ENCODE results near the gene CD47.

Gene CD47

GRCh38 chr3:108022256-108023150 lies 68.3 kb downstream of the CD47 start:
- DNase-seq (ENCODE audit: low read depth): peak; percentile 56
- no peak overlapping the region for H3K4me3 ChIP-seq (ENCODE audit: low read depth, low read length)
- TF ChIP-seq CTCF (conservative IDR thresholded peaks at IDR 0.05; ENCODE audit: low read depth, low read length): no peak

DNA sequence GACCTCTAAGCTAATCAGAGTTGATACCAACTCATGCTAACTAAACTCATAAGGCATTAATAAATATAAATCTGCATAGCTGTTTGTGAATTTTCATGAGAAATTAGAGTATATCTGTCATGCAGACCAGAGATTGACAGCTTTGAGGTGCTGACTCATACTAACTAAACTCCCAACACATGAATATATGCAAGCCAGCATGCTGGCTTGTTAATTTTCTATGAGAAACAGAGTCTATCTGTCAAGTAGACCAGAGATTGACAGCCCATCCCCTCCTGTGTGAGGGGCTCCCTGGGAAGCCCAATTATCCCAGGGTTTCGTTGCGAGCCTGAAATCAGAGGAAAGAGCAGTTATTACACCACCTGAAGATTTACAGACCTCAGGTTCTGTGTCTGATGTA lies 69.3 kb downstream of the CD47 start:
- no peak for TF ChIP-seq CTCF (conservative IDR thresholded peaks at IDR 0.05; ENCODE audit: low read depth, low read length)
- H3K4me3 ChIP-seq (ENCODE audit: low read depth, low read length): no peak overlapping the region
- no peak for DNase-seq (ENCODE audit: low read depth)

- DNase-seq (ENCODE audit: low read depth): no peak
- H3K4me3 ChIP-seq (ENCODE audit: low read depth, low read length): no peak overlapping the region
- no peak for TF ChIP-seq CTCF (conservative IDR thresholded peaks at IDR 0.05; ENCODE audit: low read depth, low read length)
Observed at GRCh38 chr3:108021131-108021530, 69.7 kb downstream of the CD47 start.

DNA sequence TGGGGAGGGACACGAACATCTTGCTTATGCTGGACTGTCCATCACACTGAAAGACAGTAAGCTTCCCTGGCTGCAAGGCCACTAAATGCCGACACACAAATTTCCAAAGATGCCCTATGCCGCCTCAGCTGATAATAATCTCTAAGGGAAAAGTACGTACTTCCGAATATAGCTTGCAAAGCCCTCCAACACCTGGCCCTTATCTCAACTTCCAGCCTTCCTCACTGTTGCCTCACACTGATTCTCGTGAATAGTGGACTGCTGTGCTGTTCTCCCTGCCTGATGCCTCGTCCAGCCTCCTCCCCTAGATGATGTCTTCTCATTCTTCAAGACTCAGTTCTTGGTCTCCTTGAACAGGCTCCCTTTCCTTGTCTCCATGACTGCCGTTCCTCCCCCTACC lies 72.3 kb downstream of the CD47 start:
- no peak overlapping the region for H3K4me3 ChIP-seq (ENCODE audit: low read depth, low read length)
- DNase-seq (ENCODE audit: low read depth): no peak
- no peak for TF ChIP-seq CTCF (conservative IDR thresholded peaks at IDR 0.05; ENCODE audit: low read depth, low read length)

DNA sequence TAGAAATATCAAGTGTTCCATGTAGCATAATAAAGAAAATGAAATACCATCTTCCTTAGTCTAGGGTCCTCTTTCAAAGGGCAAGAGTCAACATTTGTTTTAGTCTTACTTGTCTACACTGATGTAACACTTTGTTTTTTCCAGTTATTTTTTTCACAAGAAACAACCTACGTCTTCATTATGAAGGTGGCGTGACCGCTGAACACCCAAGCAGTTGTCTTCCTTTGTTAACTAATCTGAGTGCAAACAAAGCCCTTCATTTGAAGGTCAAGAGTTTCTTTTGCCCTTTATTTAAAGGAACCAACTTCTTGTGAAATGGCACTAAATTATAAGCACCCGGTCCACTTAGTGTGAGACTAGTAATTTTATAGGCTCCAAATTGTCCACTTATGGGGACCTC lies 73.2 kb downstream of the CD47 start:
- TF ChIP-seq CTCF (conservative IDR thresholded peaks at IDR 0.05; ENCODE audit: low read depth, low read length): no peak
- no peak overlapping the region for H3K4me3 ChIP-seq (ENCODE audit: low read depth, low read length)
- no peak for DNase-seq (ENCODE audit: low read depth)

GRCh38 chr3:108014943-108015342 lies 75.9 kb downstream of the CD47 start:
- TF ChIP-seq CTCF (conservative IDR thresholded peaks at IDR 0.05; ENCODE audit: low read depth, low read length): no peak
- no peak overlapping the region for H3K4me3 ChIP-seq (ENCODE audit: low read depth, low read length)
- no peak for DNase-seq (ENCODE audit: low read depth)
